CD4-positive, alpha-beta T cell treated with Interferon alpha-2 for 1 hour (primary cell): ENCODE measurements around the gene DHCR7.

ENCODE experiments used
- DNase-seq, 2 donors: peaks; one replicate each; pipeline ENCODE4 v3.0.0-alpha.2; 2020 to 2022

The DHCR7 gene

GRCh38 chr11:71448257-71449171, at the start of gene DHCR7:
Gene DHCR7, minus strand, starts transcription at chr11:71448393. Its CDS starts 3,441 bp downstream, at chr11:71444952.
- peak; percentile 91 to 94 for DNase-seq

- DNase-seq, result no peak
These were observed 48.2 kb upstream of the DHCR7 start for GRCh38 chr11:71496421-71496820.

GRCh38 chr11:71495286-71496230, 47.4 kb upstream of the DHCR7 start:
- DNase-seq, result no peak

- DNase-seq, result no peak
These were observed 43.7 kb upstream of the DHCR7 start for GRCh38 chr11:71491940-71492339.

- DNase-seq, result no peak
These were observed 43.3 kb upstream of the DHCR7 start for GRCh38 chr11:71491531-71491930.

GRCh38 chr11:71490731-71491390, 42.7 kb upstream of the DHCR7 start:
- no peak for DNase-seq

- no peak for DNase-seq
These were observed 42.0 kb upstream of the DHCR7 start for GRCh38 chr11:71490044-71490730.

GRCh38 chr11:71489311-71490043, 41.3 kb upstream of the DHCR7 start:
- no peak for DNase-seq

- no peak for DNase-seq
These were observed 40.6 kb upstream of the DHCR7 start for GRCh38 chr11:71488681-71489270.

- DNase-seq, result no peak
These were observed 38.1 kb upstream of the DHCR7 start for GRCh38 chr11:71486320-71486719.

- no peak for DNase-seq
These were observed 37.3 kb upstream of the DHCR7 start for GRCh38 chr11:71485466-71485865.

- DNase-seq, result no peak
These were observed 36.8 kb upstream of the DHCR7 start for GRCh38 chr11:71485063-71485399.

- no peak for DNase-seq
These were observed 36.3 kb upstream of the DHCR7 start for GRCh38 chr11:71484248-71485062.

GRCh38 chr11:71483692-71484091, 35.5 kb upstream of the DHCR7 start:
- DNase-seq, result no peak

- DNase-seq, result no peak
These were observed 34.7 kb upstream of the DHCR7 start for GRCh38 chr11:71482746-71483364.

GRCh38 chr11:71482216-71482615, 34.0 kb upstream of the DHCR7 start:
- DNase-seq, result no peak

GRCh38 chr11:71481101-71481960, 33.1 kb upstream of the DHCR7 start:
- no peak for DNase-seq

- no peak for DNase-seq
These were observed 30.3 kb upstream of the DHCR7 start for GRCh38 chr11:71478528-71478840.
